Activated CD8-positive, alpha-beta memory T cell treated with anti-CD3 and anti-CD28 coated beads for 24 hours (primary cell): Measurements from ENCODE around the gene NLRC3.
"Not testable (repeated sequence)": the region's sequence is repeated elsewhere in the genome, so short reads cannot be mapped to it uniquely, and the experiment has no call there.

Experiments used
- DNase-seq: peaks from one replicate; pipeline ENCODE4 v3.0.0-alpha.2; 2020

Gene NLRC3, protein sequence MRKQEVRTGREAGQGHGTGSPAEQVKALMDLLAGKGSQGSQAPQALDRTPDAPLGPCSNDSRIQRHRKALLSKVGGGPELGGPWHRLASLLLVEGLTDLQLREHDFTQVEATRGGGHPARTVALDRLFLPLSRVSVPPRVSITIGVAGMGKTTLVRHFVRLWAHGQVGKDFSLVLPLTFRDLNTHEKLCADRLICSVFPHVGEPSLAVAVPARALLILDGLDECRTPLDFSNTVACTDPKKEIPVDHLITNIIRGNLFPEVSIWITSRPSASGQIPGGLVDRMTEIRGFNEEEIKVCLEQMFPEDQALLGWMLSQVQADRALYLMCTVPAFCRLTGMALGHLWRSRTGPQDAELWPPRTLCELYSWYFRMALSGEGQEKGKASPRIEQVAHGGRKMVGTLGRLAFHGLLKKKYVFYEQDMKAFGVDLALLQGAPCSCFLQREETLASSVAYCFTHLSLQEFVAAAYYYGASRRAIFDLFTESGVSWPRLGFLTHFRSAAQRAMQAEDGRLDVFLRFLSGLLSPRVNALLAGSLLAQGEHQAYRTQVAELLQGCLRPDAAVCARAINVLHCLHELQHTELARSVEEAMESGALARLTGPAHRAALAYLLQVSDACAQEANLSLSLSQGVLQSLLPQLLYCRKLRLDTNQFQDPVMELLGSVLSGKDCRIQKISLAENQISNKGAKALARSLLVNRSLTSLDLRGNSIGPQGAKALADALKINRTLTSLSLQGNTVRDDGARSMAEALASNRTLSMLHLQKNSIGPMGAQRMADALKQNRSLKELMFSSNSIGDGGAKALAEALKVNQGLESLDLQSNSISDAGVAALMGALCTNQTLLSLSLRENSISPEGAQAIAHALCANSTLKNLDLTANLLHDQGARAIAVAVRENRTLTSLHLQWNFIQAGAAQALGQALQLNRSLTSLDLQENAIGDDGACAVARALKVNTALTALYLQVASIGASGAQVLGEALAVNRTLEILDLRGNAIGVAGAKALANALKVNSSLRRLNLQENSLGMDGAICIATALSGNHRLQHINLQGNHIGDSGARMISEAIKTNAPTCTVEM

GRCh38 chr16:3577302-3577752 lies at the start of gene NLRC3:
NLRC3 (minus strand) TSS chr16:3577403; CDS start chr16:3565036, 12,367 bp downstream.
- DNase-seq = peak; percentile 80

GRCh38 chr16:3625911-3626732 lies 48.9 kb upstream of the NLRC3 start:
- no peak for DNase-seq

GRCh38 chr16:3625331-3625730 lies 48.1 kb upstream of the NLRC3 start:
- DNase-seq = no peak

DNA sequence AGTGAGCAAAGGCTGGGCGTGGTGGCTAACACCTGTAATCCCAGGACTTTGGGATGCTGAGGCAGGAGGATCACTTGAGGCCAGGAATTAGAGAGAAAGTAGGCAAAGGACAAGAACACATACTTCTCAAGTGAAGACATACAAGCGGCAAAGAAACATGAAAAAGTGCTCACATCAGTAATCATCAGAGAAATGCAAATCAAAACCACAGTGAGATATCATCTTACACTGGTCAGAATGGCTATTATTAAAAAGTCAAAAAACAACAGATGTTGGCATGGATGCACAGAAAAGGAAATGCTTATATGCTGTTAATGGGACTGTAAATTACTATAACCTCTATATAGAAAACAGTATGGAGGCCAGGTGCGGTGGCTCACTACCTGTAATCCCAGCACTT lies 46.4 kb upstream of the NLRC3 start:
- no peak for DNase-seq

DNA sequence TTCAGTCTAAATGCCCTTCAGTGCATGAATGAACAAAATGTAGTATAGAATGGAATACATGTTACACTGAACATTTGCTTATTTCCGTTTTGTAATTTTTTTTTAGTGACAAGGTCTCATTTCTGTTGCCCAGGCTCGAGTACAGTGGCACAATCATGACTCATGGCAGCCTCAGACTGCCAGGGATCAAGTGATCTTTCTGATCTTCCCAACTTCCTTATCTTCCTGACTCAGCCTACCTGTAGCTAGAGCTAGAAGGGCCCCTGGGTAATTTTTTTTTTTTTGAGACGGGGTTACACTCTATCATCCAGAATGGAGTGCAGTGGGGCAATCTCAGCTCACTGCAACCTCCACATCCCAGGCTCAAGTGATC lies 41.6 kb upstream of the NLRC3 start:
- DNase-seq = no peak

DNA sequence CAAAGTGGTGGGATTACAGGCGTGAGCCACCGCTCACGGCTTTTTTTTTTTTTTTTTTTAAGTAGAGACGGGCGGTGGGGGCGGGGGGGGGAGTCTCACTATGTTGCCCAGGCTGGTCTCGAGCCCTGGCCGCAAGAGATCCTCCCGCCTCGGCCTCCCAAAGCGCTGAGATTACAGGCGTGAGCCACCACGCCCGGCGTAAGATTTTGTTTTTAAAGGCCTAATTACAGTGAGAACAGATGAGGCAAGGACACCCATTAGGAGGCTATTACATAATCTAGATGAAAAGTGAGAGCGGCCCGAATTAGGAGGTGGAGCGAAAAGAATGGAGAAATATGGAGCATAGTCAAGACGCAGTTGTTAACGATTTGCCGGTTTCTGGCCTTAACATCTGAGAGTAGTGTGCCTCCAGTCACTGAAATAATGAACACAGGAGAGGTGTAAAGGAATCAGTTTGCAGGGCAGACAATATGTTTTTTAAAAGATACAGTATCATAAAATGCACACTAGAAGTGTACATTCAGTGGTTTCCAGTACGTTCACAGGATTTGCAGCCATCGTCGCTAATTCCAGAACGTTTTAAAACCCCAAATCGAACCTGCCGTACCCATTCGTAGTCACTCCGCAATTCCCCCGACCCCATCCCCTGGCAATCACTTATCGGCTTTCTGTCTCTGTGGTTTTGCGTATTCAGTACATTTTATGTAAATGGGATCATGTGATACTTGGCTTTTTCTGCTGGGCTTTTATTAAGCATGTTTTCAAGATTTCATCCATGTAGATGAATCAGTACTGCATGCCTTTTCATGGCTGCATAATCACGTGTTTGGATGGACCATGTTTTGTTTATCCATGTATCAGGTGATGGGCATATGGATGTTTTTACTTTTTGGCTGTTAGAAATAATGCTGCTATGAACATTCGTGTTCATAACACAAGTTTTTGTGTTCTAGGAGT lies 35.6 kb upstream of the NLRC3 start:
- no peak for DNase-seq

- DNase-seq = peak; percentile 94
These were observed 34.2 kb upstream of the NLRC3 start, which contains the start of gene SLX4 for GRCh38 chr16:3611146-3611975. SLX4 (minus strand) TSS chr16:3611606; CDS start chr16:3608964, 2,642 bp downstream.

- DNase-seq = no peak
These were observed 33.5 kb upstream of the NLRC3 start for GRCh38 chr16:3610698-3611145.

DNA sequence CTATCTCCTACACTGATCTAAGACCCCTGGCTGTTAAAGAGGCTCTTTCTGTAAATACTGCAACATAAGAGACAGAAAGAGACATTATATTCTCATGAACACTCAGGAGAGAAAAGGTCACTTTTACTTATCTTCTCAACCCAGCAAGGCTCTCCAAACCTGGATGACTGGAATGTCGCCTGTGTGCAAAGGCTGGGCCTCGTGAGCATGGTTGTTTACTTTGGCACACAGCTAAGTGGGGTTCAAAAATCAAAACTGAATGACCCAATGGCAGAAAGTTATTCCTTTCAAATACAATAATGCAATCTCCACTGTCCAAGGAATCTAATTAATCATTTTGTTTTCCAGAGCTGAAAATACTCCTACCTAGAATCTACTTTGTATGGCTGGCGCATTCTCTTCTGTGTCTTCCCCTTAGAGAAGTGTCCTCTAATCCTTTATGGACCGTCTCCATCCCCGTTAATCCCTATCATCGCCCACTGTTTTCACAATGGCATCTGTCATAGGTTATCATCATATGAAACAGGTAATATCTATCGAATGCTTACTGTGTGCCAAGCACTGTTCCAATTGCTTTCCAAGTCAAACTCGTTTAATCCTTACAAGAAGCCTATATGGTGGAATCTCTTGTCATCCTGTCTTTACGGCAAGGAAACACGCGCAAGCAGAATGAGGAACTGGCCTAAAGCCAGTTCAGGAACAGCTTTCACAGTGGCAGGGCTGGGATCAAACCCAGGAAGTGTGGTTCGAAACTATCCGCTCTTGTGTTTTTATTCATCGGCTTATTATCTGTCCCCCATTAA lies 32.9 kb upstream of the NLRC3 start:
- DNase-seq = no peak

DNA sequence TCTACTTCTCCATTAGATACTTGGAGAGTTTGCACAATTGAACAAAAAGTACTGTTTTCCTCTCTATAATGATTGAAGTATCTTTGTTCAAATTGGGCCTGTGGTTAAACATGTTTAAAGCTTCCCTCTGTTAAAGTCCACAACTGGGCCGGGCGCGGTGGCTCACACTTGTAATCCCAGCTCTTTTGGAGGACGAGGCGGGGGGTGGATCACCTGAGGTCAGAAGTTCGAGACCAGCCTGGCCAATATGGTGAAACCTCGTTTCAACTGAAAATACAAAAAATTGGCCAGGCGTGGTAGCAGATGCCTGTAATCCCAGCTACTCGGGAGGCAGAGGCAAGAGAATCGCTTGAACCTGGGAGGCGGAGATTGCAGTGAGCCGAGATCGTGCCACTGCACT lies 31.8 kb upstream of the NLRC3 start:
- not testable (repeated sequence) for DNase-seq

GRCh38 chr16:3608069-3608468 lies 30.9 kb upstream of the NLRC3 start:
- DNase-seq = no peak

GRCh38 chr16:3607634-3608033 lies 30.4 kb upstream of the NLRC3 start:
- no peak for DNase-seq

DNA sequence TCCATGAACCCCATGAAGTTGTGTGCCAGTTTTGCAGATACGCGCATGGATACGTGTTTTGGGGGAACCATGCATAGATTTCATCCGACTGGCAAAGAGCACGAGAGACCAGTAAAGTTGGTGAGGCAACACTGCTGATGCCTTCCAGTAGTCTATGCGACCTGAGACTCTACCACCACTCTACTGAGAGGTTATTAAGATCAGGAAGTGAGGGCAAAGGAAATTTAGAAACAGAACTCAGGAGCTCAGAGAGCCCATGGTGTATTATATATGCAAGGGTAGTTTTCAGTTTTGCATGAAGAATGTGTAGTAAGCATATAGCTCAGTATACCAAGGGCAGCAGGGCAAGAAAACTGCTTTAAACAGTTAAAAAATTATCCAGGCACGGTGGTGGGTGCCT lies 30.0 kb upstream of the NLRC3 start:
- no peak for DNase-seq

DNA sequence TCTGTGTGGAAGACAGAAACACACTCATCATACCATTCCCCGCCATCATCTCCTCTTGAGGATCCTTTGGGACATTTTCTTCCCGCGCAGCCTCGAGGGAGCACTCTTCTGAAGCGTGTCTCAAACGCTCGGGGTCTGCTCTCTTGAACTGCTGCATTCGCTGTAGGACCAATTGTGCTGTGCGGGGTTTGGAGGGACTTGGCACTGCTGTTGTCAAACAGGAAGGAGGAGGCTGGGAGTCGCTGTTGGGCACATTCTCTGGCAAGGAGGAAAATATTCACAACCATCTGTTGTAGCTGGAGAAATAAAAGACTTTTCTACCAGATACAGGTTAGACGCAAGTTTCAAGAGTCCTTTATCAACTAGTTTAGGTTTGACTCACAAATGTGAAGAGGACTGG lies 29.2 kb upstream of the NLRC3 start:
- DNase-seq = no peak

DNA sequence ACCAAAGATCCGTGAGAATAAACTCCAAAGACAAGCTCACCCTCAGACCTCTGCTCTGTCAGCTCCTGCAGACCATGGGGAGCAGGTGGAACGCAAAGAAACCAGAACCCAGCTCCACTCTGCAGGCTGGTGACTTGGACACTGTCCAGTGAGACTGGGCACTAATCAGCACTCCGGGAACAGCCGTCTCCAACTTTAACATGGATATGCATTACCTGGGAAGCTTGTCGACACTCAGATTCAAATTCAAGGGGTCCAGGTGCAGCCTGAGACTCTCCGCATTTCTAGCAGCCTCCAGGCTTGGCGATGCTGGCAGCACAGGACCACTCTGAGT lies 25.1 kb upstream of the NLRC3 start:
- DNase-seq = no peak

- DNase-seq = no peak
These were observed 24.6 kb upstream of the NLRC3 start for GRCh38 chr16:3601614-3602319.

DNA sequence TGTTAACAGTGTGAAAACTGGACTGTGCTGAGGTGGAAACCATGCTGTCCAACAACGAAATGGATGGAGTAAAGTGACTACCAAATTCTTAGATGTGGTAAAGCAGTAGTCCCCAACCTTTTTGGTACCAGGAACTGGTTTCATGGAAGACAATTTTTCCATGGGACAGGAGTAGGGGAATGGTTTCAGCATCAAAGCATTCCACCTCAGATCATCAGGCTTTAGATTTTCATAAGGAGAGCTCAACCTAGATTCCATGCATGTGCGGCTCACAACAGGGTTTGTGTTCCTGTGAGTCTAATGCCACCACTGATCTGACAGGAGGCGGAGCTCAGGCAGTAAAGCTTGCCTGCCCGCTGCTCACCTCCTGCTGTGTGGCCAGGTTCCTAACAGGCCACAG lies 22.7 kb upstream of the NLRC3 start:
- no peak for DNase-seq

GRCh38 chr16:3599121-3599520 lies 21.9 kb upstream of the NLRC3 start:
- no peak for DNase-seq

- DNase-seq = no peak
These were observed 21.0 kb upstream of the NLRC3 start for GRCh38 chr16:3598236-3598635.
